ENCODE results near the gene CTPS1. TPM values are rescaled to one million over a fixed set of nuclear protein-coding genes. Genes with fewer than 3 reads are reported as not detected.

The CTPS1 gene
- total and polyA plus RNA-seq, 2 experiments from 2014 or later, result 31.9 to 44.9 TPM

DNA sequence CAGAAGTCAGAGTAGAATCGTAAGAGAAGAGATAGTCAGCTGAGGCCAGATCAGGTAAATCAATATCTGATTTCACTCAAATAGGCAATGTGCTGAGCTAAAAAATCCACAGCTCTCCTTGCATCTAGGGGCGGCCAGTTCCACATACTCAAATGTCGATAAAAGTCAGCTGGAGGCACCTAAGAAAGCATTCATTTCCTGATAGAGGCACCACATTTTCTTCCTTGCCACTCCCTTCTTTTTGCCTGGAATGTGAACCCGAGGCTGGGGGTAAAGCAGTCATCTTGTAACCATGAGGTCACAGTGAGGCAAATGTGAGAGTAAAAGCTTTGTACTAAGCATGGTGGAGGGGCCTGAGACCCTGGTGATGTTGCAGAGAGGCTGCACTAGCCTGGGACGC lies 24.2 kb upstream of the CTPS1 start:
- no peaks in the 10 kb centered on the region for H4K20me1 ChIP-seq (ENCODE audit: insufficient read depth, poor library complexity, severe bottlenecking)
- no peaks in the 10 kb centered on the region for H3K9me3 ChIP-seq (ENCODE audit: low read depth)
- H2AFZ ChIP-seq, result no peak overlapping the region
- H3K4me1 ChIP-seq (ENCODE audit: insufficient read depth), result no peaks in the 10 kb centered on the region
- no peak overlapping the region for H3K4me2 ChIP-seq
- no peaks in the 10 kb centered on the region for H3K27me3 ChIP-seq
- WGBS (ENCODE audit: low lambda C conversion rate, missing lambda C conversion rate), result 74% methylated on average over 5 of the region's 5 CpGs
- no peaks in the 10 kb centered on the region for H3K9me2 ChIP-seq (replicated peaks; ENCODE audit: insufficient read depth)
- DNase-seq (ENCODE audit: low spot score), result no peak
- H3K36me3 ChIP-seq (replicated peaks; ENCODE audit: insufficient read depth, low read depth), result no peaks in the 10 kb centered on the region
- H3K4me3 ChIP-seq, result no peak overlapping the region
- TF ChIP-seq EZH2 (IDR thresholded peaks at IDR 0.05; ENCODE audit: borderline replicate concordance), result no peak
- TF ChIP-seq EZH2phosphoT487 (IDR thresholded peaks at IDR 0.05; ENCODE audit: low read depth, severe bottlenecking, unreplicated experiment), result no peak
- TF ChIP-seq, protein P1, sequence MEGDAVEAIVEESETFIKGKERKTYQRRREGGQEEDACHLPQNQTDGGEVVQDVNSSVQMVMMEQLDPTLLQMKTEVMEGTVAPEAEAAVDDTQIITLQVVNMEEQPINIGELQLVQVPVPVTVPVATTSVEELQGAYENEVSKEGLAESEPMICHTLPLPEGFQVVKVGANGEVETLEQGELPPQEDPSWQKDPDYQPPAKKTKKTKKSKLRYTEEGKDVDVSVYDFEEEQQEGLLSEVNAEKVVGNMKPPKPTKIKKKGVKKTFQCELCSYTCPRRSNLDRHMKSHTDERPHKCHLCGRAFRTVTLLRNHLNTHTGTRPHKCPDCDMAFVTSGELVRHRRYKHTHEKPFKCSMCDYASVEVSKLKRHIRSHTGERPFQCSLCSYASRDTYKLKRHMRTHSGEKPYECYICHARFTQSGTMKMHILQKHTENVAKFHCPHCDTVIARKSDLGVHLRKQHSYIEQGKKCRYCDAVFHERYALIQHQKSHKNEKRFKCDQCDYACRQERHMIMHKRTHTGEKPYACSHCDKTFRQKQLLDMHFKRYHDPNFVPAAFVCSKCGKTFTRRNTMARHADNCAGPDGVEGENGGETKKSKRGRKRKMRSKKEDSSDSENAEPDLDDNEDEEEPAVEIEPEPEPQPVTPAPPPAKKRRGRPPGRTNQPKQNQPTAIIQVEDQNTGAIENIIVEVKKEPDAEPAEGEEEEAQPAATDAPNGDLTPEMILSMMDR (IDR thresholded peaks at IDR 0.05; ENCODE audit: poor library complexity), result no peak
- no peaks in the 10 kb centered on the region for H3K79me2 ChIP-seq
- H3K27ac ChIP-seq, result no peak overlapping the region

DNA sequence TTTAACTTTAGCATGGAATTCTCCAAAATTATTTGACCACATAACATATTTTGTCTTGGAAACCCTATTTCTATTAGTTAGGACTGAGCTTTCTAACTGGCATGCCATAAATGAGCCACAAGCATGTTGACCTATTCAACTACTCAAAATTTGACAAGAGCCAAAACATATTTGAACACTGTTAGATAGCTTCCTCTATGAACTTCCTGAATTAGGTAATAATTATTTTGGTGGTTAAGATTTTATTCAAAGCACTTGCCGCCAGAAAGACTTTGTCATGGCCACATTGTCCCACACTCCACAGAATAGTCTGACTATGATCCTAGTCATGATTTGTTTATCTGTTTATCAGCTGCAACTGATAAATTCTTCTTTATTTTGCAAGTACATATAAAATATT lies 23.1 kb upstream of the CTPS1 start:
- TF ChIP-seq EZH2 (IDR thresholded peaks at IDR 0.05; ENCODE audit: borderline replicate concordance) (no peak), EZH2phosphoT487 (IDR thresholded peaks at IDR 0.05; ENCODE audit: low read depth, severe bottlenecking, unreplicated experiment) (no peak)
- TF ChIP-seq, protein P1 (IDR thresholded peaks at IDR 0.05; ENCODE audit: poor library complexity), result no peak
- H3K9me2 ChIP-seq (replicated peaks; ENCODE audit: insufficient read depth), result no peaks in the 10 kb centered on the region
- no peaks in the 10 kb centered on the region for H3K36me3 ChIP-seq (replicated peaks; ENCODE audit: insufficient read depth, low read depth)
- H3K4me3 ChIP-seq, result no peak overlapping the region
- no peak overlapping the region for H2AFZ ChIP-seq
- no peak overlapping the region for H3K4me2 ChIP-seq
- no peaks in the 10 kb centered on the region for H3K9me3 ChIP-seq (ENCODE audit: low read depth)
- DNase-seq (ENCODE audit: low spot score), result no peak
- no peaks in the 10 kb centered on the region for H3K4me1 ChIP-seq (ENCODE audit: insufficient read depth)
- H3K79me2 ChIP-seq, result no peaks in the 10 kb centered on the region
- H4K20me1 ChIP-seq (ENCODE audit: insufficient read depth, poor library complexity, severe bottlenecking), result no peaks in the 10 kb centered on the region
- 95% methylated on average over 1 of the region's 1 CpG for WGBS (ENCODE audit: low lambda C conversion rate, missing lambda C conversion rate)
- no peaks in the 10 kb centered on the region for H3K27me3 ChIP-seq
- H3K27ac ChIP-seq, result no peak overlapping the region

DNA sequence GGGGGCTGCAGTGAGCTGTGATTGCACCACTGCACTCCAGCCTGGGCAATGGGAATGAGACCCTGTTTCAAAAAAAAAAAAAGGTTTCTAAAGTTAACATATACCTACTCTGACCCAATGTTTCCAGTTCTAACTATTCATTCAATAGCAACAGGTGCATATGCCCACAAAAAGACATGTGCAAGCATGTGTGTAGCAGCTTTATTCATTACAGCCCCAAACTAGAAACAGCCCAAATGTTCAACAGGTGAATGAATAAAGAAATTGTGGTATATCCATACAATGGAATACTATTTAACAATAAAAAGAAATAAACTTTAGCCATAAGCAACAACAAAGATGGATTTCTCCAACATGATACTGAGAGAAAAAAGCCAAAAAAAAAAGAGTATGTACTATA lies 21.3 kb upstream of the CTPS1 start:
- no peaks in the 10 kb centered on the region for H3K79me2 ChIP-seq
- no peaks in the 10 kb centered on the region for H3K4me1 ChIP-seq (ENCODE audit: insufficient read depth)
- H3K4me3 ChIP-seq, result no peak overlapping the region
- H3K9me3 ChIP-seq (ENCODE audit: low read depth), result no peaks in the 10 kb centered on the region
- TF ChIP-seq EZH2phosphoT487 (IDR thresholded peaks at IDR 0.05; ENCODE audit: low read depth, severe bottlenecking, unreplicated experiment) (no peak), EZH2 (IDR thresholded peaks at IDR 0.05; ENCODE audit: borderline replicate concordance) (no peak)
- TF ChIP-seq, protein P1 (IDR thresholded peaks at IDR 0.05; ENCODE audit: poor library complexity), result no peak
- no peaks in the 10 kb centered on the region for H3K9me2 ChIP-seq (replicated peaks; ENCODE audit: insufficient read depth)
- no peak for DNase-seq (ENCODE audit: low spot score)
- no peak overlapping the region for H2AFZ ChIP-seq
- no peaks in the 10 kb centered on the region for H3K36me3 ChIP-seq (replicated peaks; ENCODE audit: insufficient read depth, low read depth)
- H3K27me3 ChIP-seq, result no peaks in the 10 kb centered on the region
- no peaks in the 10 kb centered on the region for H4K20me1 ChIP-seq (ENCODE audit: insufficient read depth, poor library complexity, severe bottlenecking)
- no peak overlapping the region for H3K27ac ChIP-seq
- no peak overlapping the region for H3K4me2 ChIP-seq

DNA sequence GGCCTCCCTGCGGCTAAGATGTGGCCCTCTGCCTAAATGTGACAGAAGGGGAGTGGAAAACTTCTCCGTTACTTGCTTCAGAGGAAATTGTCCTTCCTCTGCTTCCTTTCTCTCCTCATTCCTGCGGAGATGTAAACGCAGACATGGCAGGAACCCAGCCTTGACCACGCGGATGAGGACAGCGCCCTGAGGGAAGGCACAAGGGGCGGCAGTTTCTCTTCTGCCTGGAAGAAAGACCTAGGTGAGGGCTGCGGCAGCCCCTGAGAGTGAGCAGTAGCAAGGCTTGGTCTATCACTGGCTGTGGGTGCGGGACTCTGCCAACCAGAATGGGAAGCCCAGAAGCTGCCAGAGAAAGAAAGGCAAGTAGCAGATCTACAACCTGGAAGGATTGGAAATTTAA lies 14.0 kb upstream of the CTPS1 start:
- DNase-seq (ENCODE audit: low spot score), result no peak
- no peaks in the 10 kb centered on the region for H3K27me3 ChIP-seq
- no peak overlapping the region for H3K4me3 ChIP-seq
- H3K9me2 ChIP-seq (replicated peaks; ENCODE audit: insufficient read depth), result no peaks in the 10 kb centered on the region
- H3K27ac ChIP-seq, result no peak overlapping the region
- H3K79me2 ChIP-seq, result no peaks in the 10 kb centered on the region
- no peak overlapping the region for H3K4me2 ChIP-seq
- no peaks in the 10 kb centered on the region for H3K4me1 ChIP-seq (ENCODE audit: insufficient read depth)
- WGBS (ENCODE audit: low lambda C conversion rate, missing lambda C conversion rate), result 68% methylated on average over 10 of the region's 10 CpGs
- no peak overlapping the region for H2AFZ ChIP-seq
- H3K9me3 ChIP-seq (ENCODE audit: low read depth), result no peaks in the 10 kb centered on the region
- TF ChIP-seq, protein P1 (IDR thresholded peaks at IDR 0.05; ENCODE audit: poor library complexity), result no peak
- TF ChIP-seq EZH2 (IDR thresholded peaks at IDR 0.05; ENCODE audit: borderline replicate concordance), result no peak
- no peak for TF ChIP-seq EZH2phosphoT487 (IDR thresholded peaks at IDR 0.05; ENCODE audit: low read depth, severe bottlenecking, unreplicated experiment)
- H3K36me3 ChIP-seq (replicated peaks; ENCODE audit: insufficient read depth, low read depth), result no peaks in the 10 kb centered on the region
- H4K20me1 ChIP-seq (ENCODE audit: insufficient read depth, poor library complexity, severe bottlenecking), result no peaks in the 10 kb centered on the region

All from hepatocyte (in vitro differentiated cells).